SK-N-SH (cell line): ENCODE measurements around the gene DPF3. TPM values are rescaled to one million over a fixed set of nuclear protein-coding genes. Genes with fewer than 3 reads are reported as not detected.

Experiments used
- CTCF ChIA-PET: fragments of 300-600, 350-600 bp; formaldehyde crosslinking; extraction: SDS; loops from one replicate; lab custom pipeline; 2021; lab: Yijun Ruan, JAX
- POLR2A ChIA-PET: fragments of 350-600 bp; sonication (Branson Sonifier 250); formaldehyde crosslinking; extraction: SDS; loops from one replicate; lab custom pipeline; 2020; ENCODE audit warnings: antibody characterized with exemption, inconsistent platforms; lab: Yijun Ruan, JAX
- DNase-seq: peaks from one replicate; pipeline ENCODE4 v3.0.0; 2012
- H2AFZ ChIP-seq: fragments of 200-600 bp; sonication (generic); 2 replicates; pipeline ENCODE4 v1.8.1; 2016; ENCODE audit warnings: antibody characterized with exemption, mild to moderate bottlenecking, low read depth
- H3F3A ChIP-seq: fragments of 200-600 bp; sonication (generic); replicated peaks from 2 replicates; pipeline ENCODE3; 2016; ENCODE audit warnings: antibody characterized with exemption, mild to moderate bottlenecking; ENCODE audit not compliant: insufficient read depth
- H3K27ac ChIP-seq, 2 experiments: fragments of 200-500 bp in 1 of 2; fragments of 200-600 bp in 1 of 2; sonication (Bioruptor generic) in 1 of 2; sonication (generic), shearing (Covaris generic) in 1 of 2; 2 replicates each; pipeline versions ENCODE4 v1.5.1 to v1.6.1; 2014 to 2016; ENCODE audit warnings: low read depth in 2 of 2, inconsistent platforms in 1 of 2, low read length in 1 of 2, mild to moderate bottlenecking in 1 of 2, mixed read lengths in 1 of 2
- H3K27me3 ChIP-seq: fragments of 200-600 bp; sonication (generic), shearing (Covaris generic); 2 replicates; pipeline ENCODE4 v1.6.1; 2016; ENCODE audit warnings: mixed run types; ENCODE audit not compliant: insufficient read depth
- H3K36me3 ChIP-seq, 2 experiments: fragments of 200-500 bp in 1 of 2; fragments of 200-600 bp in 1 of 2; sonication (Bioruptor generic) in 1 of 2; sonication (generic) in 1 of 2; replicated peaks in 1 of 2; 2 replicates each; pipeline versions ENCODE3 to v1.5.1; 2014 to 2016; ENCODE audit warnings: low read length in 1 of 2, mild to moderate bottlenecking in 1 of 2; ENCODE audit not compliant: insufficient read depth in 2 of 2, control insufficient read depth in 1 of 2
- H3K4me1 ChIP-seq, 2 experiments: fragments of 200-500 bp in 1 of 2; fragments of 200-600 bp in 1 of 2; sonication (Bioruptor generic) in 1 of 2; sonication (generic), shearing (Covaris generic) in 1 of 2; 2 replicates each; pipeline versions ENCODE4 v1.5.1 to v1.6.1; 2014 to 2016; ENCODE audit warnings: low read depth in 1 of 2, low read length in 1 of 2, mixed run types in 1 of 2; ENCODE audit not compliant: insufficient read depth in 2 of 2, control insufficient read depth in 1 of 2
- H3K4me2 ChIP-seq: fragments of 200-600 bp; sonication (generic), shearing (Covaris generic); 2 replicates; pipeline ENCODE4 v1.6.1; 2017; ENCODE audit warnings: mixed run types
- H3K4me3 ChIP-seq, 2 experiments: fragments of 200-500 bp in 1 of 2; fragments of 200-600 bp in 1 of 2; sonication (Bioruptor generic) in 1 of 2; sonication (generic), shearing (Covaris generic) in 1 of 2; 2 replicates each; pipeline versions ENCODE4 v1.5.1 to v1.8.1; 2014 to 2016; ENCODE audit warnings: low read depth in 2 of 2, inconsistent platforms in 1 of 2, low read length in 1 of 2, mild to moderate bottlenecking in 1 of 2, mixed read lengths in 1 of 2, moderate library complexity in 1 of 2
- H3K79me2 ChIP-seq: fragments of 200-600 bp; sonication (generic); 2 replicates; pipeline ENCODE4 v1.8.1; 2017; ENCODE audit warnings: mild to moderate bottlenecking; ENCODE audit not compliant: insufficient read depth
- H3K9ac ChIP-seq: fragments of 200-600 bp; sonication (generic); 2 replicates; pipeline ENCODE4 v1.6.1; 2017; ENCODE audit warnings: mixed run types
- H3K9me2 ChIP-seq: fragments of 200-600 bp; sonication (generic); 2 replicates; pipeline ENCODE4 v1.6.1; 2017; ENCODE audit warnings: mixed run types
- H3K9me3 ChIP-seq: fragments of 200-600 bp; sonication (generic); 2 replicates; pipeline ENCODE4 v1.6.1; 2017; ENCODE audit warnings: mixed run types, mild to moderate bottlenecking, moderate library complexity
- H4K20me1 ChIP-seq: fragments of 200-600 bp; sonication (generic); 2 replicates; pipeline ENCODE4 v1.6.1; 2017; ENCODE audit warnings: mild to moderate bottlenecking, mixed run types; ENCODE audit not compliant: insufficient read depth
- EP300 ChIP-seq, 2 experiments: IDR thresholded peaks; 2 replicates each; pipeline versions ENCODE4 v1.4.0 to v1.6.1; 2012; ENCODE audit warnings: borderline replicate concordance in 1 of 2, low read depth in 1 of 2, low read length in 1 of 2
- FOXJ3 ChIP-seq: sonication (generic); formaldehyde crosslinking; IDR thresholded peaks from 2 replicates; pipeline ENCODE4 v1.5.1; 2020; ENCODE audit warnings: mild to moderate bottlenecking, missing genetic modification reagents
- MEF2A ChIP-seq: IDR thresholded peaks from 2 replicates; pipeline ENCODE4 v1.4.0; 2012; ENCODE audit warnings: low read depth, borderline replicate concordance
- NFIC ChIP-seq: IDR thresholded peaks from 2 replicates; pipeline ENCODE4 v1.4.0; 2012; ENCODE audit warnings: borderline replicate concordance
- RAD21 ChIP-seq: IDR thresholded peaks from 2 replicates; pipeline ENCODE4 v1.6.1; 2012; ENCODE audit warnings: mild to moderate bottlenecking, low read length
- RCOR1 ChIP-seq: fragments of 150-350 bp; IDR thresholded peaks from 2 replicates; pipeline ENCODE4 v1.6.1; 2017; ENCODE audit warnings: antibody characterized with exemption, low read length
- WGBS: methylation state at CpG from one replicate; pipeline ENCODE4 v1.1.6; 2017; ENCODE audit warnings: low lambda C conversion rate; 5-methylcytosine and 5-hydroxymethylcytosine counted together
- polyA plus RNA-seq, 3 experiments: library from polyadenylated mRNA; depleted of rRNA; stranded (reverse); fragments of >200 nt; gene quantifications; 2 replicates each; pipeline ENCODE4 v1.2.3, GENCODE V29; 2012

The DPF3 gene
- polyA plus RNA-seq, 1 of the 3 experiments (the other 2 are of a cell fraction): 2.8 TPM

GRCh38 chr14:72824051-72824450 lies 69.8 kb downstream of the DPF3 start:
- Histone ChIP-seq H2AFZ (no peak overlapping the region), H3K9ac (no peak overlapping the region), H3F3A (no peaks in the 10 kb centered on the region), H4K20me1 (no peaks in the 10 kb centered on the region), H3K9me2 (no peaks in the 10 kb centered on the region), H3K4me3 (no peak overlapping the region), H3K79me2 (no peaks in the 10 kb centered on the region), H3K27ac (no peak overlapping the region), H3K9me3 (no peaks in the 10 kb centered on the region), H3K4me2 (no peak overlapping the region), H3K4me1 (peaks cover 0 to 5% of the 10 kb centered on the region in 2 experiments; a peak in 1 of 4 replicates), H3K36me3 (no peaks in the 10 kb centered on the region), H3K27me3 (no peaks in the 10 kb centered on the region)
- no peak for DNase-seq
- WGBS: 11% methylated on average over 2 of the region's 2 CpGs
- TF ChIP-seq RCOR1 (no peak), MEF2A (no peak), NFIC (no peak), FOXJ3 (CRISPR knock-in tag) (no peak), EP300 (IDR thresholded peaks at IDR 0.05; ENCODE audit: borderline replicate concordance in 1 of 2, low read depth in 1 of 2, low read length in 1 of 2) (no peak), RAD21 (no peak)
- POLR2A ChIA-PET: interaction anchor here (0.6 kb wide), 1 partner anchor 828 kb away, joined by 4 read pairs; no protein-coding TSS in a partner anchor
- CTCF ChIA-PET: no interaction called here

GRCh38 chr14:72822946-72823611 lies 70.8 kb downstream of the DPF3 start:
- H3K9me3 ChIP-seq: no peaks in the 10 kb centered on the region
- CTCF ChIA-PET: no interaction called here
- POLR2A ChIA-PET: no interaction called here
- TF ChIP-seq NFIC: no peak; the same call in 1 of the 2 replicates
- H2AFZ ChIP-seq: no peak overlapping the region
- no peaks in the 10 kb centered on the region for H3K36me3 ChIP-seq
- no peaks in the 10 kb centered on the region for H3F3A ChIP-seq
- no peak overlapping the region for H3K4me2 ChIP-seq
- no peaks in the 10 kb centered on the region for H3K79me2 ChIP-seq
- H3K4me3 ChIP-seq: no peak overlapping the region
- no peaks in the 10 kb centered on the region for H3K27me3 ChIP-seq
- H3K9ac ChIP-seq: no peak overlapping the region
- no peaks in the 10 kb centered on the region for H3K9me2 ChIP-seq
- DNase-seq: peak; percentile 35
- H3K4me1 ChIP-seq: peaks cover 0 to 5% of the 10 kb centered on the region in 2 experiments; a peak in 1 of 4 replicates
- 68% methylated on average over 14 of the region's 14 CpGs for WGBS
- H3K27ac ChIP-seq: peak overlapping the region in 1 of 2 experiments; percentile 12; a peak in 1 of 4 replicates
- H4K20me1 ChIP-seq: no peaks in the 10 kb centered on the region

- DNase-seq: no peak
- no peak overlapping the region for H2AFZ ChIP-seq
- H3K4me1 ChIP-seq: peaks cover 0 to 5% of the 10 kb centered on the region in 2 experiments; a peak in 1 of 4 replicates
- H3K4me2 ChIP-seq: no peak overlapping the region
- no peaks in the 10 kb centered on the region for H4K20me1 ChIP-seq
- ChIA-PET POLR2A (no interaction called here), CTCF (no interaction called here)
- no peaks in the 10 kb centered on the region for H3K9me2 ChIP-seq
- no peaks in the 10 kb centered on the region for H3K36me3 ChIP-seq
- H3K27ac ChIP-seq: no peak overlapping the region
- H3K9ac ChIP-seq: no peak overlapping the region
- 0 out of 2 replicates have a peak, but pooled peaks have one; percentile 20 for TF ChIP-seq RAD21
- no peak for TF ChIP-seq MEF2A
- TF ChIP-seq, all 33 proteins: peak for 1
- WGBS: 62% methylated on average over 3 of the region's 3 CpGs
- Histone ChIP-seq H3K9me3 (no peaks in the 10 kb centered on the region), H3K4me3 (no peak overlapping the region), H3F3A (no peaks in the 10 kb centered on the region), H3K27me3 (no peaks in the 10 kb centered on the region), H3K79me2 (no peaks in the 10 kb centered on the region)
Observed at GRCh38 chr14:72818998-72819397, 74.9 kb downstream of the DPF3 start.
